ENCODE data around the gene TIMM17A. TPM values are rescaled to one million over a fixed set of nuclear protein-coding genes. Genes with fewer than 3 reads are reported as not detected.

The TIMM17A gene
- polyA plus RNA-seq, 1 donor (not counting 4 experiments of a cell fraction or from before 2014, with no cell fraction given) = 116 TPM

GRCh38 chr1:202009326-202010179 lies 54.2 kb downstream of the TIMM17A start:
- FAIRE-seq (peak; percentile 74), DNase-seq (ENCODE audit: low read depth, low spot score) (no peak)
- no peak overlapping the region for H2AFZ ChIP-seq (ENCODE audit: control insufficient read depth, low read length)
- peaks cover 5 to 8% of the 10 kb centered on the region in 2 experiments for H3K36me3 ChIP-seq (ENCODE audit: control insufficient read depth in 2 of 2, extremely low read depth in 1 of 2, insufficient read depth in 2 of 2, low read length in 2 of 2)
- H3K27me3 ChIP-seq (ENCODE audit: control insufficient read depth, extremely low read depth, insufficient read depth, low read length) = no peaks in the 10 kb centered on the region
- no peaks in the 10 kb centered on the region for H4K20me1 ChIP-seq (ENCODE audit: control insufficient read depth, extremely low read depth, insufficient read depth, low read length)
- H3K9me3 ChIP-seq (ENCODE audit: control insufficient read depth, low read depth, low read length) = no peaks in the 10 kb centered on the region
- H3K79me2 ChIP-seq (ENCODE audit: control insufficient read depth, insufficient read depth, low read length) = no peaks in the 10 kb centered on the region
- H3K9ac ChIP-seq (ENCODE audit: control insufficient read depth, extremely low read depth, insufficient read depth, low read length) = peak overlapping the region; percentile 9
- H3K4me1 ChIP-seq (ENCODE audit: control insufficient read depth, extremely low read depth, insufficient read depth, low read length) = peaks cover 31% of the 10 kb centered on the region
- TF ChIP-seq CTCF (optimal IDR thresholded peaks at IDR 0.05 in 1 of 3, IDR thresholded peaks at IDR 0.05 in 1 of 3, conservative IDR thresholded peaks at IDR 0.05 in 1 of 3; ENCODE audit: extremely low read depth in 1 of 3, insufficient read depth in 2 of 3, low read length in 3 of 3) (peak; percentile 77 to 88 (median 78)), EZH2 (IDR thresholded peaks at IDR 0.05; ENCODE audit: low read length) (no peak)
- H3K4me2 ChIP-seq (ENCODE audit: control insufficient read depth, extremely low read depth, insufficient read depth, low read depth, low read length) = no peak overlapping the region
- no peak overlapping the region for H3K4me3 ChIP-seq (ENCODE audit: control insufficient read depth in 2 of 3, extremely low read depth in 1 of 3, insufficient read depth in 2 of 3, low read depth in 1 of 3, low read length in 3 of 3)
- H3K9me1 ChIP-seq (ENCODE audit: control insufficient read depth, extremely low read depth, insufficient read depth, low read length) = peaks cover 2% of the 10 kb centered on the region
- dilution Hi-C loops (cut with MboI; ENCODE audit: extremely low pct_ligation_motif_present, low sequenced_read_pairs) = no loop called here
- H3K27ac ChIP-seq (ENCODE audit: control insufficient read depth, insufficient read depth, low read length) = no peak overlapping the region

DNA sequence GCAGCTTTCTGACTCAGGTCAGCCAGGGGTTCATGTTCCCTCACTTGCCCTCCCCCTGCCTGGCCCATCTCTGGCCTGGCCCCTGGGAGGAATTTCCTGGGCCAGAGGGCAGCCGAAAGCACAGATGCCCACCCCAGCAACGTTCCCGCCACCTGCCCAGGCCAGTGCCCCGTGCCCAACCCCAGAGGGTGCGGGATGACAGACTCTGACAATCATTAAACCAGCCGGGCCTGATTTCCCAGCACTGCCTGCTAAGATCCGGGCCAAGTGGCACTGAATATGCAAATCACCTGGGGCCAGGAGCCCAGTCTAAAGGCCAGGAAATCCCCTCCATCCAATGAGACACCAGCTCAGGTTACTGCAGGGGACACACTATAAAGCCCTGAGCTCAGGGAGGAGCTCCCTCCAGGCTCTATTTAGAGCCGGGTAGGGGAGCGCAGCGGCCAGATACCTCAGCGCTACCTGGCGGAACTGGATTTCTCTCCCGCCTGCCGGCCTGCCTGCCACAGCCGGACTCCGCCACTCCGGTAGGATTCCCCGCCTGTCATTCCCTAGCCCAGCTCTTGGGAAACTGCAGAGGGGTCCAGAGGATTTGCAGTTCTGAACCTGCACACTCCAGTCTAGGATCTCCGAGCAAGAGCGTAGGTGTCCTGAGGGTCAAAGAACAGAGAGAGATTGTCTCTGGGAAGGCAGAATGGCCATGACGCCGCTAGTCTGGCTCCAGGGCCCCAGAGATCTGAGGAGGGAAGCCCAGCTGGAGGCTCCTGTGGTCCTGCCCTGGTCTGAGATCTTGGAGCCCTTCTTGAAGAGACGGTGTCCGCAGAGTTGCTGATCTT lies 55.1 kb downstream of the TIMM17A start, which contains the start of gene ELF3:
Gene ELF3 (plus strand): TSS at position 408 of the 836 bp plus-strand sequence. CDS start 550 bp downstream, outside the sequence.
- H3K9me3 ChIP-seq (ENCODE audit: control insufficient read depth, low read depth, low read length) = no peaks in the 10 kb centered on the region
- DNase-seq (ENCODE audit: low read depth, low spot score) = no peak
- H3K79me2 ChIP-seq (ENCODE audit: control insufficient read depth, insufficient read depth, low read length) = no peaks in the 10 kb centered on the region
- no peak within 1 kb of the TSS for H3K4me2 ChIP-seq (ENCODE audit: control insufficient read depth, extremely low read depth, insufficient read depth, low read depth, low read length)
- H3K36me3 ChIP-seq (ENCODE audit: control insufficient read depth in 2 of 2, extremely low read depth in 1 of 2, insufficient read depth in 2 of 2, low read length in 2 of 2) = peaks cover 0 to 5% of the 10 kb centered on the region in 2 experiments
- H3K27ac ChIP-seq (ENCODE audit: control insufficient read depth, insufficient read depth, low read length) = no peak within 1 kb of the TSS
- H3K27me3 ChIP-seq (ENCODE audit: control insufficient read depth, extremely low read depth, insufficient read depth, low read length) = no peaks in the 10 kb centered on the region
- peaks cover 2% of the 10 kb centered on the region for H3K9me1 ChIP-seq (ENCODE audit: control insufficient read depth, extremely low read depth, insufficient read depth, low read length)
- H4K20me1 ChIP-seq (ENCODE audit: control insufficient read depth, extremely low read depth, insufficient read depth, low read length) = no peaks in the 10 kb centered on the region
- TF ChIP-seq CTCF (optimal IDR thresholded peaks at IDR 0.05 in 1 of 3, IDR thresholded peaks at IDR 0.05 in 1 of 3, conservative IDR thresholded peaks at IDR 0.05 in 1 of 3; ENCODE audit: extremely low read depth in 1 of 3, insufficient read depth in 2 of 3, low read length in 3 of 3) = no peak
- no peak for TF ChIP-seq EZH2 (IDR thresholded peaks at IDR 0.05; ENCODE audit: low read length)
- dilution Hi-C loops (cut with MboI; ENCODE audit: extremely low pct_ligation_motif_present, low sequenced_read_pairs) = no loop called here
- H3K9ac ChIP-seq (ENCODE audit: control insufficient read depth, extremely low read depth, insufficient read depth, low read length) = peak within 1 kb of the TSS; percentile 9
- no peak within 1 kb of the TSS for H3K4me3 ChIP-seq (ENCODE audit: control insufficient read depth in 2 of 3, extremely low read depth in 1 of 3, insufficient read depth in 2 of 3, low read depth in 1 of 3, low read length in 3 of 3)
- peaks cover 31% of the 10 kb centered on the region for H3K4me1 ChIP-seq (ENCODE audit: control insufficient read depth, extremely low read depth, insufficient read depth, low read length)
- no peak for FAIRE-seq
- no peak within 1 kb of the TSS for H2AFZ ChIP-seq (ENCODE audit: control insufficient read depth, low read length)
